Renal pelvis (tissue), 4 donors: ENCODE results near the gene DGKD. TPM values are rescaled to one million over a fixed set of nuclear protein-coding genes. Genes with fewer than 3 reads are reported as not detected.

ENCODE experiments used
- DNase-seq: peaks from one replicate; pipeline ENCODE4 v3.0.0-alpha.2; 2013
- polyA plus RNA-seq, 3 donors: library from polyadenylated mRNA; unstranded; fragments of 120-200 nt; gene quantifications; one replicate each; pipeline ENCODE4 v1.2.1, GENCODE V29; 2013; ENCODE audit not compliant: insufficient read length in 3 of 3

DGKD gene
- polyA plus RNA-seq, 3 donors = 23.5 to 37.6 (median 33.5) TPM

DNA sequence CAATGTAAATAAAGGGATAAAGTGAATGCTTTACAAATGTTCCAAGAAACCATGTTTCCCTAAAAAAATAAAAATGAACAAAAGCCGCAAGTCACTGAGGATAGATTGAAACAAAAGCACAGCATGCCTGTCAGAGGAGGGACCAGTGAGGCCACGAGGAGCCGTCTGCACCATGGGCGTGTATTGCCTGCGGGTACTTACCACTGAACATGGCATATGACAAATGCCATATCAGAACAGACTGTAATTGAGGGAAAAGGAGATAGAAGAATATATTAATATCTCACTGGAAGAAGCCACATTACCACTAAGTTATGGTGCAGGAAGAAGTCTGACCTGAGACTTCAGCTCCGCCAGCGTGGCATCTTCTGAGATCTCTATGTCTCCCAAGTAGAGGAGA is 136.5 kb downstream of the DGKD start:
- DNase-seq = no peak

DNA sequence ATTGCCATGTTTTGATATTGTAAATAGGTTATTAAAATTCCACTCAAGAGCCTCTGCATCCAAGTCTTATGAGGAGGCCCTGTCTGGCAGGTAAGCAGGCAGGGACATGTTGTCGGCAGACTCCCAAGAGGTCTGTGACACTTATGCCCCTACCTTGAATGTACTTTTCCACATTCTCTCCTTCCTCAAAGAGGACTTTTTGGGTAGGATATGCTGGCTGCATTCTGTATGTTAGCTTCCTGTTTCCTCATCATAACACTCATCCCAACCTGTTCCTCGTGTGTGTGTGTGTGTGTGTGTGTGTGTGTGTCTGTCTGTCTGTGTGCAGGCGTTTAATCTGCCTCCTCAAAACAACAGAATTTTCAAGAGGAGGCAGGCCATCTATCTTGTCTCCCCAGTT is 137.0 kb downstream of the DGKD start:
- no peak for DNase-seq

DNA sequence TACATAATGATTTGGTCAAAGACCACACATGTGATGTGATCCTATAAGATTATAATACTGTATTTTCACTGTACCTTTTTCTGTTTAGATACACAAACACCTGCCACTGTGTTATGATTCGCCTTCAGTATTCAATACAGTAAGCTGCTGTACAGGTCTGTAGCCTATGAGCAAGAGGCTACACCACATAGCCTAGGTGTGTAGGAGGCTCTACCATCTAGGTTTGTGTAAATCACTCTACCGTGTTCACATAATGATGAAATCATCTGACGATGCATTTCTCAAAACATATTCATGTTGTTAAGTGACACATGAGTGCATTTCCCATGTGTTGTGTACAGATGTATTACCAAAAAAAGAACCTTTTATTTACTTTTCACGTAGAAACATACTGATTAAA is 137.8 kb downstream of the DGKD start:
- DNase-seq = no peak

DNA sequence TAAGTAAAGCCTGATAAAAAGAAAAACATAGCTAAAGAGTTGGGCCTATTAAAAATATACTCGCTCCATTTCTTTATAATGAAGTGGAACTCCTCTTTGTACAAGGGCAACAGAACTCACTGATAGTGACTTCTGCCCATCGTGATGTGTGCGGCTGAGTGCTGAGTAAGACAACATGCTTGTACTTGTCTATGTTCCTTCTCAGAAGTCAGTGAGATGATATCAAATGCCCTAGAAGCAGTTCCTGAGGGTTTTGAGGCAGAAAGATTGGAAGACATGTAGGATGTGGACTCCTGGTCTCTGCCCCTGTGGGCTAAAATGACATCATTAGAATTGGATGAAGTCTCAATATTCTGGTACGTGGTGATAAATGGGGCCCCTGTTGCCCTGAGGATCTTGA is 138.5 kb downstream of the DGKD start:
- DNase-seq = no peak

DNA sequence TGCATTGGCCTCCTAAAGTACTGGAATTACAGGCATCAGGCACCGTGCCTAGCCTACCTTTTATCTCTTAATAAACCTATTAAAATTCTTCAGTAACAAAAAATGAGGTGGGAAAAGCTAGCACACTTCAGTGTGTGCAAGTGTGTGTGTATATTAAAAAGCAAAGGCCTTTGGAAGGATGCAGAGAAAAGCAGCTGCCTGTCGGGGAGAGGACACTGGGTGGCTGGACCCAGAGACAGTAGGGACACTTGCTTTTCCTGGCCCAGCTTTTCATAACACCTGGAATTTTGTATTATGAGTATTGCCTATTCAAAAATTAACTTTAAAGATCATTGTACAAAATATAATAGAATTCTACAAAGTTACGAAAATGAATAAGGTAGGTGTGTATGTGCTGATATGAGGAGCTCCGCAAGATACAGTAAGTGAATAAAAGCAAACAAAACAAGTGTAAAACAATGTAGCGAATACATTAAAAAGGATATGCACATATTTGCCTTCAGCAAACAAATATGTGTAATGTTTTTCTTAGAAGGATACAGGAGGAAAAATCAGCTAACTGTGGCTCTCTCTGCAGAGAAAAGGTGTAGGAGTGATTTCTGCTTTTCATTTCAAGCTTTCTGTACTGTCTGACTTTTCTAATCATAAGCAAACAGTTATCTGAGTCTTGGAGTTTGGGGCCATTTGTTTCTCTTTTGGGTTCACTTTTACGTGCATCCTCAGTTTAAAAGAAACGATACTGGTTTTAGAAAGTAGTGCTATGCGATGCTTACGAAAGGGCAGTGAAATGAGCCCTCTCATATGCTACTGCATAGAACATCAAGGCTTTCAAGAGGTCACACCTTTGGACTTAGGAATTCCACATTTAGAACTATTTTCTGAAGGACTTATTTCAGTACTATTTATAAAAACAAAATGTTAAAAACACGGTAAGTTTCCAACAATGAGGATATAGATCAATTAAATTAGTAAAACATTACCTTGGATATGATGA is 141.5 kb downstream of the DGKD start:
- no peak for DNase-seq

DNA sequence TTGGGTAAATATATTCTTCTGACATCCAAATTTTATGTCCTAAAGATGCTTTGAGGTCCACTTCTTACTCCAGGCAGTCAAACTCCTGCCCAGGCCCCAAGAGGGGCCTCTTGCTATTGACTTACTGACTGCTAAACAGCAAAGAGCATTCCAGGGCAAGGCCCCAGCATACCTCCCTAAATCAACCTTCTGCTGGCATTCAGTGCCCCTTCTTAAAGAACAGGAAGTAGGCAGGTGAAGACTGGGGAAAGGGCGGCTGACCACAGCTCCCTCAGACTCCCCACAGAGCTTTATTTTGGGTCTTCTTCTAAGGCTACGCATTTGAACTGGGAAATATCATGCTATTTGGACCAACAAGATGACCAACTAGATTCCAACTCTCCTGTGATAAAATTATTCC is 143.4 kb downstream of the DGKD start:
- no peak for DNase-seq

DNA sequence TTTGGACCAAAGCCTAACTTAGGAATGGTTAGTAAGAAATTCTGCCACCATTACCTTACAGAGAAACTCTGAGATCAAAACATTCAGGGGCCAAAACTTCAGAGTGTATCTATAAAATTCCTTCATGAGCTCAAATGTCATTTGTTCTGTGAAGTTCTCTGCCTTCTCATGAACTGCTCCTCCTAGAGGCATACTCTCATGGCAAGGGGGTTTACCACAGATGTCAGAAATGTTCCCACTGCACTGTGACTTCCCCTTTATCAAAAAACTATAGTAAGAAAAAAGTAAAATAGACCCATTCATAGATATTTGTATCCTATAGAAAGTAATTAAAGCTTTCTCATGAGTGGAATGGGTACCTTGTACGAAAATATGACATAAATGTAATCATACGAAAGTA is 143.8 kb downstream of the DGKD start:
- DNase-seq = no peak

DNA sequence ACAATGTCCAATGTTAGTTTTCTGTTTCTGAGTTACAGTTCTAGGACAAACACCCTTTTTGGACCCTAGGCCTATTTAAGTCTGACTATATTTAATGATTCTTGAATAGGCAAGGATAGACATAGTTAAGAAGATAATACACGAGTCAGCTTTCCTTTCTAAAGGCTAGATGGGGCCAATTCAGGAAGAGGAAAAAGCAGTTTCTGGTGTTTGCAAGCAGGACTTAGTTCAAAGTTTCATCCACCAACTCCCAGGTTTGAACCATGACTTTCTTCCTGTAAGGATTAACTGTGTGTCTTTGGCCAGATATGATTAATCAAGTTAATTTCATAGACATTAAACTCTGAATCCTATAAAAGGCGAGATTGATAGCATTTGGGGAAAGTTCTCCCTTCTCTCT is 145.6 kb downstream of the DGKD start:
- DNase-seq = no peak

DNA sequence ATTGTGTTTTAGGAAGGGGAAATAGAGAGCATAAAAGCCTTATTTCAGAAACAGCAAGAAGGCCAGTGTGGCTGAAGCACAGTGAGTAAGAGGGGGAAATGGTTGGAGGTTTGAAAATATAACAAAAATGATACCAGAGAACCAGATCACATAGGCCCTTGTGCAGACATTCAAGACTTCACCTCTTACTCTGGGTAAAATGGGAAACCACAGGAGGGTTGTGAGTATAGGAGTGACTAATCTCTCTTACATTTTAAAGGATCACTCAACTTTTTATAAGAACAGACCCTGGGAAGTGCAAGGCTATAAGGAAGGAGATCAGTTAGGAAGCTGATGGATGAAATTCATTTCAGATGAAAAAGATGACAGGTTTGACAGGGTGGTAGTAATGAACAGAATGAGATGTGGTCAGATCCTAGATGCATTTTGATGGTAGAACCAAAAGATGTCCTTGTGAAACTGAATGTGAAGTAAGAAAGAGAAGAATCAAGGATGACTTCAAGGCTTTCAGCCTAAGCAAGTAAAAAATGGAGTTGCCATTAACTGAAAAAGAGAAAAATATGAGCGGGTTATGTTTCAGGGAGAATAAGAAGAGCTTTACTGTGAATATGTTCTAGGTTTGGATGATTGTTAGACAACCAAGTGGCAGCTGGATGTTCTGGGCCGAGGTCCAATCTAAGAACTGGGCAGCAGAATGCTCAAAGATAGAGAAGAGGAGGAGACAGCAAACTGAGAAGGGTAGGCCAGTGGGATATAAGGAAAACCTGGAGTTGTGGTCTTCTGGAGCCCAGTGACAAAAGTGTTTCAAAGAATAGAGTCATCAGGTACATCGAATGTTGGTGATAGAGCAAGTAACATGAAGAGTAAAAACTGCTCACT is 147.1 kb downstream of the DGKD start:
- DNase-seq = no peak

DNA sequence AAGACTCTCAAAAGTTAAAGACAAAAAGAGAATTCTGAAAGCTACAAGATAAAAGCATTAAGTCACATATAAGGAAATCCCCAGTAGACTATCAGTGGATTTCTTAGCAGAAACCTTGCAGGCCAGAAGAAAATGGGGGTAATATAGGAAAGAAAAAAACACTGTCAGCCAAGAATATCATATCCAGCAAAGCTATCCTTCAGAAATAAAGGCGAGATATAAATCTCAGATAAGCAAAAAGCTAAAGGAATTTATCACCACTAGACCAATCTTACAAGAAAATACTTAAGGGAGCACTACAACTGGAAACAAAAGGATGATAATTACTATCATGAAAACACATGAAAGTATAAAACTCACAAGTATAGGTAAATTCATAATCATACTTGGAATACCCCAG is 149.2 kb downstream of the DGKD start:
- DNase-seq = no peak

DNA sequence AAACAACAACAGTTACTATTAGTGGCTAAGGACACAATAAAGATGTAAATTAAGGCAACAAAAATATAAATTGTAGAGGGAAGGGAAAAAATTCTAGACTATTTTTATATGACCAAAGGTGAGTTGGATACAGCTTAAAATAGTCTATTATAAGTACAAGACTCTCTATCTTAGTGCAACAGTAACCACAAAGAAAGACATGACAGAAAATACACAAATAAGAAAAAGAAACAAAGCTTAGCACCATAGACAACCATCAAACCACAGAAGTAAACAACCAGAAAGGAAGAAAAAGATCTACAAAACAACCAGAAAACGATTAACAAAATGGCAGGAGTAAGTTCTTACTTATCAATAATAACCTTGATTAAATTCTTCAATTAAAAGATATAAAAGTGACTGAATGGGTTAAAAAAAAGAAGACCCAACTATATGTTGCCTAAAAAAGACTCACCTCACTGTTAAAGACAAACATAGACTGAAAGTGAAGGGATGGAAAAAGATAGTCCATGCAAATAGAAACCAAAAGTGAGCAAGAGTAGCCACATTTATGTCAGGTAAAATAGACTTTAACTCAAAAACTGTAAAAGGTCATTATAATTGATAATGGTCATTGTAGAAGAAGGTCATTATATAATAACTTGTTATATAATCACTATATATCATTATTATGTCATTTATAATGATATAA is 149.8 kb downstream of the DGKD start:
- no peak for DNase-seq

DNA sequence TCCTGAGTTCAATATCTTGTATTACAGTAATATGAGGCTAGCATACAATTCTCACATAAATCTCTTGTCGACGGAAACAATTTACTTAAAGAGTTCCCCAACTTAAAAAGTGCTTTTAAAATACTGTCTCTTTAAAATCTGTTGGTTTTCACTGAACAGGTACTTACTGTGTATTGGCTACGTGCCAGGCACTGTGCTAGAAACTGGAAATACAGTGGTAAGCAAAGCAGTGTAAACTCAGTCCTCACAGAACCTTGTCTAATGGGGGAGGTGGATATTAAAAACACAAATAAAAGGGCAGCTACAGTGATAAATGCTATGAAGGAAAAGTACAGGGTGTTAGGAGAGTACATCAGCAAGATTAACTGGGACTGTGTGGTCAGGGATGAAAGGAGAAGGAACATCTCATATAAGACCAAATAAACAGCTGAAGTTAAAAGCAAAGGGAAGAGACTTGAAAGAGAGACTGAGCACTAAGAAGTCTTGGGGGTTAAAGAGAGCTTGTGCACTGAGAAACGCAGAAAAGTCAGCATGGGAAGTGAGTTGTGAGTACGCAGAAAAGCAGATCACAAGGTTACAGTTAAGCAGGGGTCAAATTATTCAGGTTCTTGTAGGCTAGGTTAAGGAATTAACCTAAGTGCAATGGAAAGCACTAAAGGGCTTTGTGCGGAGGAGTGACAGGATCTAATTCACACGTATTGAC is 159.8 kb downstream of the DGKD start:
- peak; percentile 4 for DNase-seq

DNA sequence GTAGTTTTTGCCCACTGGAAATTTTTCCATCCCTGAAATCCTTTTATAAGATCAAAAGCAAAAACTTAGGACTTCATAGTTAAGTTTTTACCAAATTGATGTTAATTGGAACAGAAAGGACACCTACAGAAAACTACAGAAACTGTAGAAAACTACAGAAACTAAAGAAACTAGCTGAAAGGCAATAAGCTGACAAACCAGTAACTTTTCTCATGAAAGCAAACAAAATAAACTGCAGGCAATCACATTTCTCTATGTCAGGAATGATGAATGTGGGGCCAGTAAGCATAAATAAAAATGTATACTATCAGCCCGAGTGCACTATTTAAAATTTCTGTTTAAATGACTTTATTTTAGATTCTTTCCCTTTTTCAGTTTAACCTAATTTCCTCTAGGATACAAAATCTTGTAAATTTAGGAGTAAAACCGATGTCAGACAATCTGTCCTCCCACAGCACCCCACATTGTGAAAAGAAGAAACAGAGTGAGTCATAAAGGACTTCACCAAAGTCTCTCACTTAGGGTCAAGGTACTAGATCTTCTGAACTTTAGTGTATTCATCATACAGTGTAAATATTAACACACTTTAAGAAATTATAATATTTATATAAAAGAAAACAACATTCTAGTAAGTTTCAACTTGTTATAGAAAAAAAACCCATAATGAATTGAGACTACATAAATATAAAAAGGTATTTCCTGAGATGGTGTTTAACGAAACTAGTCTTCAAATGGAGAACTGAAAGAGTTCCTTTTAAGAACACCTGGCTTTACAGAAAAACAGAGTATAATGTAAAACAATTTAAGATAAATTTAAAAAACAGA is 165.7 kb downstream of the DGKD start:
- no peak for DNase-seq

Other genes with a start within 250 kb of the DGKD start
- 10 to 100 TPM; 20.6 to 25.1 (median 23.8) TPM for gene ATG16L1, start 102.8 kb upstream of the DGKD start, polyA plus RNA-seq
- under 1 TPM; 0.07 to 0.18 (median 0.12) TPM for gene SAG, start 46.7 kb upstream of the DGKD start, polyA plus RNA-seq
- 10 to 100 TPM; 40.6 to 80.7 (median 58.7) TPM for gene USP40, start 212.3 kb downstream of the DGKD start, polyA plus RNA-seq